Aorta (tissue), 5 donors: Measurements from ENCODE around the gene MLXIPL. TPM values are rescaled to one million over a fixed set of nuclear protein-coding genes. Genes with fewer than 3 reads are reported as not detected.
"Not testable (repeated sequence)": the region's sequence is repeated elsewhere in the genome, so short reads cannot be mapped to it uniquely, and the experiment has no call there.

ENCODE experiments used
- ATAC-seq: fragments of 200-7000 bp; cut with Tn5 transposase; one replicate; pipeline ENCODE4 v1.9.1; 2022; ENCODE audit warnings: moderate library complexity; ENCODE audit not compliant: low FRiP score
- DNase-seq, 2 donors: peaks; one replicate each; pipeline ENCODE4 v3.0.0-alpha.2; 2020
- H3K27ac ChIP-seq, 2 donors: one replicate each; pipeline ENCODE4 v1.5.1; 2013; ENCODE audit warnings: low read length in 2 of 2, mild to moderate bottlenecking in 2 of 2, moderate library complexity in 2 of 2, control low read depth in 1 of 2, inconsistent platforms in 1 of 2, low read depth in 1 of 2
- H3K27me3 ChIP-seq, 2 donors: one replicate each; pipeline ENCODE4 v1.6.1; 2013; ENCODE audit warnings: control low read depth in 1 of 2, low read length in 1 of 2, mild to moderate bottlenecking in 1 of 2, moderate library complexity in 1 of 2; ENCODE audit not compliant: insufficient read depth in 2 of 2, control insufficient read depth in 1 of 2
- H3K36me3 ChIP-seq, 2 donors: one replicate each; pipeline ENCODE4 v1.6.1; 2013; ENCODE audit warnings: control low read depth in 1 of 2, low read length in 1 of 2, mild to moderate bottlenecking in 1 of 2; ENCODE audit not compliant: insufficient read depth in 2 of 2, control insufficient read depth in 1 of 2
- H3K4me1 ChIP-seq, 2 donors: one replicate each; pipeline ENCODE4 v1.6.1; 2013; ENCODE audit warnings: low read length in 2 of 2, control low read depth in 1 of 2, mild to moderate bottlenecking in 1 of 2, moderate library complexity in 1 of 2; ENCODE audit not compliant: insufficient read depth in 2 of 2, control insufficient read depth in 1 of 2
- H3K4me3 ChIP-seq, 2 donors: one replicate each; pipeline ENCODE4 v1.5.1; 2013; ENCODE audit warnings: low read length in 2 of 2, control low read depth in 1 of 2, mild to moderate bottlenecking in 1 of 2
- H3K9me3 ChIP-seq: one replicate; pipeline ENCODE4 v1.6.1; 2013; ENCODE audit warnings: mild to moderate bottlenecking, low read length; ENCODE audit not compliant: control insufficient read depth
- WGBS, 2 donors: extraction: QIAGEN DNeasy Blood & Tissue Kit; methylation state at CpG; one replicate each; pipeline ENCODE4 v1.1.7; 2013; 5-methylcytosine and 5-hydroxymethylcytosine counted together
- intact Hi-C, 2 donors: fragments of 100-400 bp; cut with DNase I; formaldehyde crosslinking; loops; one replicate each; pipeline versions ENCODE4 v1.14.2 to v1.15.0; 2022
- polyA plus RNA-seq, 2 donors: library from polyadenylated mRNA; stranded (reverse); fragments of 200-250 nt; gene quantifications; one replicate each; pipeline ENCODE4 v1.2.3, GENCODE V29; 2013
- total RNA-seq, 2 donors: library from RNA; stranded (reverse); fragmentation: NEBNext Ultra II Directional; extraction: Animal tissue kit (Norgen Biotek cat#: 25700); gene quantifications; one replicate each; pipeline ENCODE4 v1.2.1, GENCODE V29; 2021
- donor health status: healthy with polysubstance abuse.
- donor health status: Bipolar disorder and iron deficiency.
- donor health status: DM: no; HTN: no; CAD: no.
- donor health status: DM: no; HTN: no; CAD: no.
- donor health status: DM: yes; HTN: yes; CAD: no.

Gene MLXIPL
- total and polyA plus RNA-seq, 4 donors = 0.23 to 13.5 (median 3.3) TPM

DNA sequence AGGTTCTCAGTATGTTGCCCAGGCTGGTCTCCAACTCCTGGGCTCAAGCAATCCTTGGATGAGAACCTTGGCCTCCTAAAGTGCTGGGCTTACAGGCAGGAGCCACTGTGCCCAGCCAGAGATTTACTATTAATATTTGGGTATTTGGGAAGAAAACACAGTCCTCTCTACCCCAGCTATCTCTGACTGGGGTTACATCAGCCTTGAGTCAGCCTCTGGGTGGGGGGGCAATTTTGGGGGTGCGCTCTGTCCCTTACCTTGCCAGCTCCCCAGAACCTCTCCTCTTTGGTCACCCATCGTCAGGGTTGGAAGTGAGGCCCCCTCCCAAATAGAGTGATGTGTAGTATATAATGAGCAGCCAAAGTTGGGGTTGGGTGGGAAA, 1.8 kb downstream of the MLXIPL start:
- ATAC-seq = no peak
- intact Hi-C loops = no loop called here

GRCh38 chr7:73621168-73622063, 2.9 kb downstream of the MLXIPL start:
- H3K27me3 ChIP-seq = no peaks in the 10 kb centered on the region
- DNase-seq (no peak), ATAC-seq (no peak)
- no peak overlapping the region for H3K4me3 ChIP-seq
- no peaks in the 10 kb centered on the region for H3K4me1 ChIP-seq
- intact Hi-C loops = no loop called here
- H3K27ac ChIP-seq = no peak overlapping the region
- no peaks in the 10 kb centered on the region for H3K36me3 ChIP-seq
- no peaks in the 10 kb centered on the region for H3K9me3 ChIP-seq
- WGBS, 2 donors = 55 to 63% methylated on average over 6 to 7 of the region's 7 CpGs

More for the DNA sequence above, 1.8 kb downstream of the MLXIPL start:
- no peak overlapping the region for H3K4me3 ChIP-seq
- no peak for DNase-seq
- no peaks in the 10 kb centered on the region for H3K9me3 ChIP-seq
- 24 to 36% methylated on average over 2 of the region's 2 CpGs for WGBS, 2 donors
- H3K27me3 ChIP-seq = no peaks in the 10 kb centered on the region
- H3K36me3 ChIP-seq = no peaks in the 10 kb centered on the region
- no peak overlapping the region for H3K27ac ChIP-seq
- no peaks in the 10 kb centered on the region for H3K4me1 ChIP-seq

DNA sequence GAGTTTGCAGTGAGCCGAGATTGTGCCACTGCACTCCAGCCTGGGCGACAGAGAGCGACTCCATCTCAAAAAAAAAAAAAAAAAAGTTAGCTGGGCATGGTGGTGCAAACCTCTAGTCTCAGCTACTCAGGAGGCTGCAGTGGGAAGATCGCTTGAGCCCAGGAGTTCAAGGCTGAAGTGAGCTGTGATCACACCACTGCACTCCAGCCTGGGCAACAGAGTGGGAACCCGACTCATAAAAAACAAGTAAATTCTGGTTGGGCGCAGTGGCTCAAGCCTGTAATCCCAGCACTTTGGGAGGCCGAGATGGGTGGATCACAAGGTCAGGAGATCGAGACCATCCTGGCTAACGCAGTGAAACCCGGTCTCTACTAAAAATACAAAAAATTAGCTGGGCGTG, 4.9 kb downstream of the MLXIPL start:
- 90 to 94% methylated on average over 11 of the region's 11 CpGs for WGBS, 2 donors
- H3K9me3 ChIP-seq, H3K36me3 ChIP-seq, H3K27me3 ChIP-seq, H3K4me3 ChIP-seq, H3K4me1 ChIP-seq, intact Hi-C loops, ATAC-seq, DNase-seq, H3K27ac ChIP-seq: not testable (repeated sequence)

GRCh38 chr7:73618538-73618937, 5.8 kb downstream of the MLXIPL start:
- WGBS, 2 donors = 75 to 84% methylated on average over 4 of the region's 4 CpGs
- Histone ChIP-seq H3K36me3 (no peaks in the 10 kb centered on the region), H3K4me3 (no peak overlapping the region), H3K27me3 (no peaks in the 10 kb centered on the region), H3K4me1 (no peaks in the 10 kb centered on the region), H3K27ac (no peak overlapping the region), H3K9me3 (no peaks in the 10 kb centered on the region)
- intact Hi-C loops = no loop called here
- ATAC-seq = no peak
- DNase-seq = no peak

DNA sequence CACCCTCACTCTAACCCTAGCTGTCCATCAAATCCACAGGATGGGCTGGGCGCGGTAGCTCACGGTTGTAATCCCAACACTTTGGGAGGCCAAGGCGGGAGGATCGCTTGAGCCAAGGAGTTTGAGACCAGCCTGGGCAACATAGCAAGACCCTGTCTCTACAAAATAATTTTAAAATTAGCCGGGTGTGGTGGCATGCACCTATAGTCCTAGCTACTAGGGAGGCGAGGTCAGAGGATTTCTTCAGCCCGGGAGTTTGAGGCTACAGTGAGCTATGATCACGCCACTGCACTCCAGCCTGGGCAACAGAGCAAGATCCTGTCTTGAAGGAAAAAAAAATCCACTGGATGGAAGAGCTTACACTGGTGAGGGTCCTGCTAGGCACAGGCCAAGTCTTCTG, 6.8 kb downstream of the MLXIPL start:
- DNase-seq, H3K27ac ChIP-seq, H3K4me1 ChIP-seq, H3K27me3 ChIP-seq, ATAC-seq, H3K4me3 ChIP-seq, intact Hi-C loops, H3K36me3 ChIP-seq, H3K9me3 ChIP-seq: not testable (repeated sequence)
- WGBS, 2 donors = 97 to 98% methylated on average over 9 of the region's 9 CpGs

- no peak for DNase-seq
- H3K4me3 ChIP-seq = no peak overlapping the region
- H3K27me3 ChIP-seq = no peaks in the 10 kb centered on the region
- H3K27ac ChIP-seq = no peak overlapping the region
- H3K36me3 ChIP-seq = no peaks in the 10 kb centered on the region
- H3K4me1 ChIP-seq = no peaks in the 10 kb centered on the region
- H3K9me3 ChIP-seq = no peaks in the 10 kb centered on the region
- 42 to 49% methylated on average over 4 of the region's 4 CpGs for WGBS, 2 donors
- intact Hi-C loops = no loop called here
- ATAC-seq = no peak
Measured at GRCh38 chr7:73615886-73616285, 8.4 kb downstream of the MLXIPL start.

DNA sequence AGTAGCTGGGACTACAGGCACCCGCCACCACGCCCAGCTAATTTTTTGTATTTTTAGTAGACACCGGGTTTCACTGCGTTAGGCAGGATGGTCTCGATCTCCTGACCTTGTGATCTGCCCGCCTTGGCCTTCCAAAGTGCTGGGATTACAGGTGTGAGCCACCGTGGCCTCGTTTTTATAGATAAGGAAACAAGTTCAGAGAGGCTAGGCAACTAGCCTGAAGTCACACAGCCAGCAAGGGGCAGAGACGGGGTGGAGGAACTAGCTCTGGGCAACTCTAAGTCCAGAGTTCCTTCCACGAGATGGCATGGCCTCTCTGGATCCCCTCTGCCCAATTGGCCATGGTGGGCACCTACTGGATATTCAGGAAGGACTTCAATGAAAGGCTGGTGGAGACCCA, 9.4 kb downstream of the MLXIPL start:
- H3K4me1 ChIP-seq, ATAC-seq, H3K36me3 ChIP-seq, intact Hi-C loops, H3K27me3 ChIP-seq, H3K27ac ChIP-seq, H3K9me3 ChIP-seq, DNase-seq, H3K4me3 ChIP-seq: not testable (repeated sequence)
- WGBS, 2 donors = 86 to 87% methylated on average over 10 of the region's 10 CpGs

- intact Hi-C loops = no loop called here
- DNase-seq (no peak), ATAC-seq (no peak)
- 63% methylated on average over 14 of the region's 14 CpGs for WGBS, 2 donors
- Histone ChIP-seq H3K36me3 (no peaks in the 10 kb centered on the region), H3K27me3 (no peaks in the 10 kb centered on the region), H3K4me1 (no peaks in the 10 kb centered on the region), H3K9me3 (no peaks in the 10 kb centered on the region), H3K27ac (no peak overlapping the region), H3K4me3 (no peak overlapping the region)
Measured at GRCh38 chr7:73613954-73614735, 10.2 kb downstream of the MLXIPL start.
